ENCODE data around the gene NHERF1. TPM values are rescaled to one million over a fixed set of nuclear protein-coding genes. Genes with fewer than 3 reads are reported as not detected.
A peak's percentile ranks its signal among the peaks of the same experiment; 100 is the strongest.

Gene NHERF1
- total RNA-seq, result 100 to 1,000 TPM; 115 to 170 TPM

DNA sequence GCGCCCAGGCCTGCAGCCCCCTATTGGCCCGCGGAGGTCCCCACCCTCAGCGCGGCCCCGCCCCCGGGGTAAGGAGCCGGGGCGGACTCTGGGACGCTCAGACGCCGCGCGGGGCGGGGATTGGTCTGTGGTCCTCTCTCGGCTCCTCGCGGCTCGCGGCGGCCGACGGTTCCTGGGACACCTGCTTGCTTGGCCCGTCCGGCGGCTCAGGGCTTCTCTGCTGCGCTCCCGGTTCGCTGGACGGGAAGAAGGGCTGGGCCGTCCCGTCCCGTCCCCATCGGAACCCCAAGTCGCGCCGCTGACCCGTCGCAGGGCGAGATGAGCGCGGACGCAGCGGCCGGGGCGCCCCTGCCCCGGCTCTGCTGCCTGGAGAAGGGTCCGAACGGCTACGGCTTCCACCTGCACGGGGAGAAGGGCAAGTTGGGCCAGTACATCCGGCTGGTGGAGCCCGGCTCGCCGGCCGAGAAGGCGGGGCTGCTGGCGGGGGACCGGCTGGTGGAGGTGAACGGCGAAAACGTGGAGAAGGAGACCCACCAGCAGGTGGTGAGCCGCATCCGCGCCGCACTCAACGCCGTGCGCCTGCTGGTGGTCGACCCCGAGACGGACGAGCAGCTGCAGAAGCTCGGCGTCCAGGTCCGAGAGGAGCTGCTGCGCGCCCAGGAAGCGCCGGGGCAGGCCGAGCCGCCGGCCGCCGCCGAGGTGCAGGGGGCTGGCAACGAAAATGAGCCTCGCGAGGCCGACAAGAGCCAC lies at the start of gene NHERF1:
NHERF1 (plus strand) TSS at position 100 of the 750 bp plus-strand sequence; CDS start at position 319, 219 bp downstream.
- Mint-ChIP-seq H3K9me3 (ENCODE audit: low read depth) (no peaks in the 10 kb centered on the region), H3K27ac (peak within 1 kb of the TSS; percentile 91), H3K4me1 (peaks cover 56% of the 10 kb centered on the region), H3K4me3 (peak within 1 kb of the TSS; percentile 98), H3K36me3 (ENCODE audit: low read depth) (peaks cover 36% of the 10 kb centered on the region), H3K27me3 (no peaks in the 10 kb centered on the region)
- DNase-seq (peak; percentile 97), ATAC-seq (peak; percentile 90)
- ChIA-PET POLR2A (interaction anchor here (0.5 to 0.7 kb wide), 2 partner anchors 28 to 1386 kb away, joined by 3 to 4 read pairs; partner anchors contain the start of gene NAT9), CTCF (interaction anchor here (0.6 to 6.7 kb wide), 8 partner anchors 9 to 343 kb away, joined by 3 to 82 read pairs (median 5); partner anchors contain the start of genes GRIN2C and RAB37)
- intact Hi-C loops (cut with DNase I, micrococcal nuclease), result loop anchor here (1.0 to 5.0 kb wide), 6 partner anchors 28 to 545 kb away; partner anchors contain the start of genes NAT9 (in 2 of the 2), KCTD2 (in 1 of the 2), RPL38 (in 1 of the 2) and SUMO2 (in 1 of the 2)

GRCh38 chr17:74699236-74699635 lies 49.2 kb upstream of the NHERF1 start:
- intact Hi-C loops (cut with DNase I, micrococcal nuclease), result no loop called here
- DNase-seq (no peak), ATAC-seq (no peak)
- Mint-ChIP-seq H3K36me3 (ENCODE audit: low read depth) (no peaks in the 10 kb centered on the region), H3K9me3 (ENCODE audit: low read depth) (no peaks in the 10 kb centered on the region), H3K27me3 (peaks cover 2% of the 10 kb centered on the region), H3K4me1 (no peaks in the 10 kb centered on the region), H3K27ac (no peak overlapping the region), H3K4me3 (no peak overlapping the region)
- ChIA-PET POLR2A (no interaction called here), CTCF (no interaction called here)

GRCh38 chr17:74702116-74702871 lies 46.1 kb upstream of the NHERF1 start:
- ChIA-PET POLR2A (no interaction called here), CTCF (interaction anchor here (0.5 to 1.1 kb wide), 2 partner anchors 45 to 106 kb away, joined by 3 to 5 read pairs; no protein-coding TSS in a partner anchor)
- Mint-ChIP-seq H3K27me3 (peaks cover 2% of the 10 kb centered on the region), H3K36me3 (ENCODE audit: low read depth) (no peaks in the 10 kb centered on the region), H3K27ac (no peak overlapping the region), H3K4me1 (no peaks in the 10 kb centered on the region), H3K9me3 (ENCODE audit: low read depth) (no peaks in the 10 kb centered on the region), H3K4me3 (no peak overlapping the region)
- ATAC-seq (no peak), DNase-seq (no peak)
- intact Hi-C loops (cut with DNase I, micrococcal nuclease), result no loop called here

GRCh38 chr17:74703311-74703710 lies 45.1 kb upstream of the NHERF1 start:
- ChIA-PET CTCF (interaction anchor here (1.1 kb wide), 1 partner anchor 46 kb away, joined by 5 read pairs; no protein-coding TSS in a partner anchor), POLR2A (interaction anchor here (0.6 kb wide), 1 partner anchor 198 kb away, joined by 4 read pairs; no protein-coding TSS in a partner anchor)
- no peaks in the 10 kb centered on the region for H3K9me3 Mint-ChIP-seq (ENCODE audit: low read depth)
- intact Hi-C loops (cut with DNase I, micrococcal nuclease), result no loop called here
- H3K36me3 Mint-ChIP-seq (ENCODE audit: low read depth), result no peaks in the 10 kb centered on the region
- DNase-seq, result no peak
- ATAC-seq, result no peak
- peaks cover 2% of the 10 kb centered on the region for H3K27me3 Mint-ChIP-seq
- H3K4me1 Mint-ChIP-seq, result no peaks in the 10 kb centered on the region
- H3K4me3 Mint-ChIP-seq, result no peak overlapping the region
- no peak overlapping the region for H3K27ac Mint-ChIP-seq

GRCh38 chr17:74704544-74704943 lies 43.9 kb upstream of the NHERF1 start:
- CTCF ChIA-PET, result interaction anchor here (0.9 kb wide), 1 partner anchor 161 kb away, joined by 4 read pairs; no protein-coding TSS in a partner anchor
- Mint-ChIP-seq H3K4me3 (no peak overlapping the region), H3K27ac (no peak overlapping the region)

GRCh38 chr17:74711058-74711824 lies 37.2 kb upstream of the NHERF1 start:
- Mint-ChIP-seq H3K4me3 (no peak overlapping the region), H3K9me3 (ENCODE audit: low read depth) (no peaks in the 10 kb centered on the region), H3K4me1 (peaks cover 6% of the 10 kb centered on the region)

More at GRCh38 chr17:74704544-74704943, 43.9 kb upstream of the NHERF1 start:
- intact Hi-C loops (cut with DNase I, micrococcal nuclease), result no loop called here
- Mint-ChIP-seq H3K36me3 (ENCODE audit: low read depth) (no peaks in the 10 kb centered on the region), H3K9me3 (ENCODE audit: low read depth) (no peaks in the 10 kb centered on the region), H3K4me1 (no peaks in the 10 kb centered on the region), H3K27me3 (peaks cover 2% of the 10 kb centered on the region)
- ATAC-seq, result no peak
- no peak for DNase-seq
- POLR2A ChIA-PET, result no interaction called here

GRCh38 chr17:74712301-74712700 lies 36.1 kb upstream of the NHERF1 start:
- H3K9me3 Mint-ChIP-seq (ENCODE audit: low read depth), result no peaks in the 10 kb centered on the region
- CTCF ChIA-PET, result no interaction called here

More at GRCh38 chr17:74711058-74711824, 37.2 kb upstream of the NHERF1 start:
- ChIA-PET POLR2A (no interaction called here), CTCF (interaction anchor here (1.0 kb wide), 1 partner anchor 54 kb away, joined by 5 read pairs; no protein-coding TSS in a partner anchor)
- intact Hi-C loops (cut with DNase I, micrococcal nuclease), result no loop called here
- H3K36me3 Mint-ChIP-seq (ENCODE audit: low read depth), result no peaks in the 10 kb centered on the region
- DNase-seq (no peak), ATAC-seq (no peak)
- no peak overlapping the region for H3K27ac Mint-ChIP-seq
- peaks cover 2% of the 10 kb centered on the region for H3K27me3 Mint-ChIP-seq

GRCh38 chr17:74712756-74713155 lies 35.7 kb upstream of the NHERF1 start, which contains the start of gene CD300LF:
CD300LF (minus strand) TSS chr17:74712923; CDS start chr17:74712866, 57 bp downstream.
- no peaks in the 10 kb centered on the region for H3K9me3 Mint-ChIP-seq (ENCODE audit: low read depth)
- H3K4me3 Mint-ChIP-seq, result no peak within 1 kb of the TSS
- ATAC-seq (no peak), DNase-seq (no peak)
- H3K36me3 Mint-ChIP-seq (ENCODE audit: low read depth), result no peaks in the 10 kb centered on the region
- CTCF ChIA-PET, result no interaction called here
- peaks cover 2% of the 10 kb centered on the region for H3K27me3 Mint-ChIP-seq
- intact Hi-C loops (cut with DNase I, micrococcal nuclease), result no loop called here
- H3K4me1 Mint-ChIP-seq, result peaks cover 6% of the 10 kb centered on the region
- no peak within 1 kb of the TSS for H3K27ac Mint-ChIP-seq
- POLR2A ChIA-PET, result interaction anchor here (0.5 kb wide), 1 partner anchor 23 kb away, joined by 3 read pairs; no protein-coding TSS in a partner anchor

More at GRCh38 chr17:74712301-74712700, 36.1 kb upstream of the NHERF1 start:
- no peak overlapping the region for H3K4me3 Mint-ChIP-seq
- H3K36me3 Mint-ChIP-seq (ENCODE audit: low read depth), result no peaks in the 10 kb centered on the region
- peaks cover 2% of the 10 kb centered on the region for H3K27me3 Mint-ChIP-seq
- no peak for ATAC-seq
- intact Hi-C loops (cut with DNase I, micrococcal nuclease), result no loop called here
- no peak for DNase-seq
- no peak overlapping the region for H3K27ac Mint-ChIP-seq
- H3K4me1 Mint-ChIP-seq, result peaks cover 6% of the 10 kb centered on the region
- POLR2A ChIA-PET, result no interaction called here

DNA sequence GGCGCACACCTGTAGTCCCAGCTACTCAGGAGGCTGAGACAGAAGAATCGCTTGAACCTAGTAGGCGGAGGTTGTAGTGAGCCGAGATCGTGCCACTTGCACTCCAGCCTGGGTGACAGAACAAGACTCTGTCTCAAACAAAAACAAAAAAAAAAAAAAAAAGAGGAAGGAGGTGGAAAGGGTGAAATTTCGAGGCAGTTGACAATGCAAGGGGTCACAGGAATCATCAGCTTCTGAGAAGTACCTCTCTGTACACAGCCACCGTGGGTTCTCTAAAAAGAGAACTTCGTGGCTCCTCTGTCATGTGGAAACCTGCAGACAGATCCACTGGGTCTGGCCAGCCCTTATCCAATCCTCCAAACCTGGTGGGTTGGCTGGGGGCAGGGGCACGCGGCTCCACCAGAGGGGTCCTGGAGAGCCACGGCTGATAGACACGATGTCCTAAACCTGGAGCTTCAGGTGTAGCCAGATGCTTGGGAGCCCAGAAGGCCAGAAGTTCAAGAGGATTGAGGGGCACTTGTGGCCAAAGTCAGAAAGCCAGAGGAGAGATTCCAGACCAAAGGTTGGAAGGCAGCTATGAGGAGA lies 35.2 kb upstream of the NHERF1 start:
- H3K36me3 Mint-ChIP-seq (ENCODE audit: low read depth), result no peaks in the 10 kb centered on the region
- no peak for DNase-seq
- ChIA-PET CTCF (interaction anchor here (0.6 kb wide), 2 partner anchors 12 to 68 kb away, joined by 3 to 5 read pairs; no protein-coding TSS in a partner anchor), POLR2A (interaction anchor here (0.5 kb wide), 1 partner anchor 24 kb away, joined by 3 read pairs; no protein-coding TSS in a partner anchor)
- H3K27ac Mint-ChIP-seq, result no peak overlapping the region
- ATAC-seq, result no peak
- H3K9me3 Mint-ChIP-seq (ENCODE audit: low read depth), result no peaks in the 10 kb centered on the region
- H3K27me3 Mint-ChIP-seq, result peaks cover 2% of the 10 kb centered on the region
- no peak overlapping the region for H3K4me3 Mint-ChIP-seq
- H3K4me1 Mint-ChIP-seq, result peaks cover 6% of the 10 kb centered on the region
- intact Hi-C loops (cut with DNase I, micrococcal nuclease), result no loop called here

DNA sequence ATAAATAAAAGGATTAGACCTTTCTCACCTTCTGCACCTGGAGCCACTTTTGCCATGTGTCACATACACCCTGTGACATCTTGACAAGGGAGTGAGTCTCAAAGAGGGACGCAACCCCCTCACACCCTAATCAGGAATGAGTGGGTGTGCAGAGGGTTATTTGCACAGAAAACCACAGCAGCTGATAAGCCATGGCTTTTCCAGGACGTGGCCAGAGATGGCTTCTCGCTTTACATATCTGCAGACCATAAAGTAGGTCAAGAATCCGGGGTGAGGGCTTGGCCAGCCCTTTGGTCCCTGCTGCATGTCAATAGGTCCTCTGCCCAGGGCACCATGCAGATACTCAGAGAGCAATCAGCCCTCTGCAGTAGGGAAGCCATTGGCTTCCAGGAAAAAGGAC lies 33.3 kb upstream of the NHERF1 start:
- ChIA-PET POLR2A (no interaction called here), CTCF (no interaction called here)
- Mint-ChIP-seq H3K9me3 (ENCODE audit: low read depth) (no peaks in the 10 kb centered on the region), H3K27ac (no peak overlapping the region), H3K36me3 (ENCODE audit: low read depth) (no peaks in the 10 kb centered on the region), H3K4me1 (peaks cover 6% of the 10 kb centered on the region), H3K27me3 (peaks cover 2% of the 10 kb centered on the region), H3K4me3 (no peak overlapping the region)
- no peak for ATAC-seq
- intact Hi-C loops (cut with DNase I, micrococcal nuclease), result no loop called here
- DNase-seq, result no peak
